HG02981 (cell line): Measurements from ENCODE around the gene GPATCH8.

Experiments used
- ATAC-seq: cut with Tn5 transposase; IDR thresholded peaks from one replicate; pipeline ENCODE4 v1.9.1; 2021; ENCODE audit warnings: mild to moderate bottlenecking, moderate library complexity; ENCODE audit not compliant: unreplicated experiment

Gene GPATCH8

DNA sequence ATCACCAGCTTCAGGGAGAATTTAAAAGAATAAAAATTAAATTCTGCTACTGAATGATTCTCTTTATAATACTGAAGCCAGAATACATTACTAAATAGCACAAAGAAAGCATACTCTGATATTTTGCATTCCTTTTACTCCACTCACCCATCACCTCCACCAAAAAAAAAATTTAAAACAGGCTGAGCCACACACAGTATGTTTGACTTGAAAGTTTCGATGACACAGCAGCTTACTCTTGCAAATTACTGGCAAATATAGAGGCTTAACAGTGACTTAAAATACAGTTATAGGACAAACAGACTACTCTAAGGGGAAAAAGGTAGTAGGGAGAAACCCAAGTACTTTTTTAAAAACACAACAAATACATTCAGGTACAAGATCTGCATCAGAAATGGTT, 39.2 kb downstream of the GPATCH8 start:
- ATAC-seq, result no peak

- no peak for ATAC-seq
These were observed 51.4 kb downstream of the GPATCH8 start for GRCh38 chr17:44451832-44452231.

DNA sequence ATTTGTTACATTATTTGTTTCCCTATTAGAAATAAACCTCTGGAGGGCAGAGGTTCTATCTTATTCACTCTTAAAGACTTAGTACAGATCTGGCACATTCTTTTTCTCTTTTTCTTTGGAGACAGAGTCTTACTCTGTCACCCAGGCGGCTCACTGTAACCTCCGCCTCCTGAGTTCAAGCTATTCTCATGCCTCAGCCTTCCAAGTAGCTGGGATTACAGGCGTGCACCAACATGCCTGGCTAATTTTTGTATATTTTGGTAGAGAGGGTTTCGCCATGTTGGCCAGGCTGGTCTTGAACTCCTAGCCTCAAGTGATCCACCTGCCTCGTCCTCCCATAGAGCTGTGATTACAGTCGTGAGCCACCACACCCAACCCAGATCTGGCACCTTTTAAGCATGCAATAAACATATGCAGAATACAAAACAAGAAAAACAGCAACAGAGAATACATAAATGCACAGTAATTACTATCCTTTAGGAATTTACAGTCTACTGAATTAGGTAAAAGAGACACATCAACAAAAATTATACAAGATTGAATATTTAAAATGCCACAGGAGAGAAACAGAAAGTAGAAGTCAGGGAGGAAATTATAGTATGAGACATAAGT, 52.1 kb downstream of the GPATCH8 start:
- no peak for ATAC-seq

GRCh38 chr17:44448412-44448811, 54.8 kb downstream of the GPATCH8 start:
- ATAC-seq, result no peak

DNA sequence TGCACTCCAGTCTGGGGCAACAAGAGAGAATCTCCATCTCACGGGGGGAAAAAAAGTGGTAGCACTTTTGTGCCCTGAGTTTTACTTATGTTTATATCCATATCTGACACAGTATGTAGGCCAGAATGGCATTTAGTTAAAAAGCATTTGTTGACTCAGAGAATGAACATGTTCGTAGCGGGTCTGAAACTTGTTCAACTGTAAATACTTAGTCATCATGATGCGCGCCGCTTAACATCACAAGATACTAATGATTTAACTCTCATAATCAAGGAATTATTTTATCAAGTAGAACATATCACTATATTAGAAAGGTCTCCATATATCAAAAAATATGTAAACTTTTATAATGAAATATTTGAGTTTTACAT, 58.5 kb downstream of the GPATCH8 start:
- ATAC-seq, result no peak

DNA sequence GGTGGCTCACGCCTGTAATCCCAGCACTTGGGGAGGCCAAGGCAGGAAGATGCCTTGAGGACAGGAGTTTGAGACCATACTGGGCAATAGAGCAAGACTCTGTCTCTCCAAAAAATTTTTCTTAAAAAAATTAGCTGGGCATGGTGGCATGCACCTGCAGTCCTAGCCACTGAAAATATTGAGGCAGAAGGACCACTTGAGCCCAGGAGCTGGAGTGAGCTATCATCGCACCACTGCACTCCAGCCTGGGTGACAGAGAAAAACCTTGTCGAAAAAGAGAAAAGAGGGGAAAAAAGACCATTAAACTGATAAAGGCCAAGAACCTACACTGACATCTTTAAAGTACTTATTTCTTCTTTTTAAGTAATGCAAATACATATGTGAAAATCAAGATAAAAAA, 60.4 kb downstream of the GPATCH8 start:
- no peak for ATAC-seq

DNA sequence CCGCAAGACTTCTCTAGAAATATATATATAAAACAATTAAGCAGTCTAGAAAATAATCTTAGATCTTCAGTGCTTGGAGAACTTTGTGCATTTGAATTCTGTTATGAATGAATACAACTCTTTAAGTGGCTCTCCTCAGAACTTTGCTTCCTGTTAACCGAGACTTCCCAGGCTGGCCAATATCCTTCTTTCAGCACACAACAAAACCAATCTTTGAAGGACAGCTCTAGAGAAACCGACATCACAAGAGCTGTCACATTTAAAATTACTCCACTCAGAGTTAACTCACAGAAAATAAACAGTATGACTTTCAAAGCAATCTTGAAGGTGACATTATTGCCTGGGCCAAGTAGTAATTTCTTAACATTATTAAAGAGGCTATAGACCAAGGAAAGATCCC, 64.0 kb downstream of the GPATCH8 start:
- ATAC-seq, result no peak

DNA sequence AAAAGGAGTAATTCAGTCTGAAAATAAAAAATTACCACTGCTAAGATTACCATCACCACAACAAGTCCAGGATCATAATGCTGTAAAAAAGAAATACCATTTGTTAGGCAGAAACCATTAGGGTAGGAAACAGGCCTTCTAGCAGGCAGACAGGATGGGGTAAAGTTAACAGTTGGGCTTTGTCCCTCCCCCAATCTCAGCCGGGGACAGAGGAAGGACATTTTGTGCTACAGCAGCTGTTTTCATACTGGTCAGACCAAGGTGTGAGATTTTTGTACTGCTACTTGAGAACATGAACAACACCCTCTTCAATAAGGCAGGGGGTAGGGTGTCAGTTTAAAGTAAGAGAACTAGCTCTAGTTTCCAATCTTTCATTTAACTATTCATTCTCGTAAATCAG, 64.6 kb downstream of the GPATCH8 start:
- ATAC-seq, result no peak

GRCh38 chr17:44436336-44436735, 66.9 kb downstream of the GPATCH8 start:
- no peak for ATAC-seq

GRCh38 chr17:44432254-44433157, 70.7 kb downstream of the GPATCH8 start:
- no peak for ATAC-seq

DNA sequence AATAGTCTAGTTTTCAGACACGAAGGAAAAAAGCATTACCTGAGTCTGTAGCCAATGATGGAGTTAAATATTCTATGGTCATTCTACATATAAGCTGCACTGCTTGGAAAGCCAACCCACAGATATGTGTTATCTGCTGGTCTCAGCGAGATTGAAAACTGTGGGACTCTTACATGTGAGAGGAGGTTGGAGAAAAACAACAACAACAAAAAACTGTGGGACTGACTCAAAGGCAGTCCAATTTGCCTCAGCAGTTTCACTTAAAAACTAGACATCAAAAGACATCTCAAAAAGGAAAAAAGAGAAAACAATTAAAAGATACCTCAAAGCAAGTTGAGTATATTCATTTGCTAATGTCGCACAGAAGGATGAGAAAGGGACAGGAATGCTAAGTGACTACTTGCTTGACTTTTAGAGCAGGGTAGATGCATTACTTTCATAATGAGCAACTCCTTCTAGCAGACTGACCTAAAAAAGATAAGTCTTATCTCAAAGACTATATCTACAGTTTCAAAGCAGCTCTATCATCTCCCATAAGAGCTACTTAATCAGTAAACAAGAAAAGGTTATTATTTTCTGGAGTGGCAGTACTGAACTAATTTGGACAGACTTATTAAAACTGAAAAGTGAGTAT, 78.3 kb downstream of the GPATCH8 start:
- ATAC-seq, result no peak

DNA sequence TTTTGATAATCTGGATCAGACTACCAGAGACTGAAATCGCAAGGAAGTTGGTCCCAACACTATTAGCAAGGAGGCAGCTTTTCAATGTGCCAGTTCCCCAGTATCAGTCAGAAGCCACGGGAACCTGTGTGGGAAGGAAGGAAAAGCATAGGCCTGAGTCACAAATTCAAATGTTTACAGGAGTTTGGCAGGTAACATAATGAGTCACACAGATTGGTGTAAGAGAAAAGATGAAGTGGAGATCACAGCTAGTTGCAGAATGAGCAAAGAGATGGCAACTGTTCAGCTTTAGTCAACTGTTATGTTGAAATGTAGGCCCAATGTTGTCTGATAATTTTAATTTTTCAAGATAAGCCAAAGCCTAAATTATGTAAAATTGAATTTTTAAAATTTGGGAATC, 85.7 kb downstream of the GPATCH8 start:
- ATAC-seq, result no peak

- ATAC-seq, result no peak
These were observed 86.5 kb downstream of the GPATCH8 start for GRCh38 chr17:44416558-44417289.

GRCh38 chr17:44414394-44415155, 88.6 kb downstream of the GPATCH8 start:
- ATAC-seq, result no peak

DNA sequence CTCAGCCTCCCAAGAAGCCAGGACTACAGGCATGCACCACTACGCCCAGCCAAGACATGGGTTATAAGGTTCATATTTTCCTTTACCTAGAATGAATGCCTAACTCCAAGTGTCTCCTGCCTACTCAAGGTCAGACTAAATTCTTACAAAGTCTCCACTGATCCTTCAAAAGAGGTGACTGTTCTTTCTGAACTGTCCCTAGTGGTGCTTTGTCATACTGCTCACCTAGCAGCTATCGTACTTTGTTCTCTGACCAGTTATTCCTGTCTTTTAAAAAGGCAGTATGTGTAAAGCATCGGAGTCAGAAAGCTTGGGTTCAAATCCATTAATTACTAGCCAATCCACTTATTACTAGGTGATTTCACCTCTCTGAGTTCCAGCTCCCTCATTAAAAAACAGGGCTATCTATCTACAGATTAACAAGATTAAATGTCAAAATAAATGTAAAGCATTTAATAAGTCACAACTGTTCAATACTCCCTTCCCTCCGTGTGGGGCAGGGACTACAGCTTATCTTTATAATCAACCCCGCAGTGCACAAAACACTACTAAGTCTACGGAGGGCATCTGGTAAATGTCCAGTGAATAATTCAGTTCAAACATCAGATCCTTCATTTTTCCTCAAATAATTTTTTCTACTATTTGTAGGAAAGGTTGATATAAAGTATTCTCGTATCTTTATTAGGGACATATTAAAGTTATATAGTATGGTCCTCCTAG, 93.7 kb downstream of the GPATCH8 start:
- ATAC-seq, result no peak

DNA sequence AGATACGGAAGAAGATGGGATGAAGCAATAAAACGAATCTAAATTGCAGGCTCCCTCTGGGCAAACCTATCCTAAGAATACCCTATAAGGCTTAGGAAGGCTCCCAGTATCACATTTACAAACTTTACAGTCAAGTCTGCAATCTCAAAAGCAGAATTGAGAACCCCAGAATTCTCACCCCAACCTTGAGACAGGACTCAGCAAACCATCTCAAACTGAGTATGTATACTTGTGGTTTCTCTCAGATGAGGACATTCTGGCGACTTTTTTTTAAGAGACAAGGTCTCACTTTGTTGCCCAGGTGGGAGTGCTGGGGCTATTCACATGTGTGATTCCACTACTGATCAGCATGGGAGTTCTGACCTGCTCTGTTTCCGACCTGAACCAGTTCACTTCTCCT, 94.4 kb downstream of the GPATCH8 start:
- no peak for ATAC-seq

- no peak for ATAC-seq
These were observed 100.5 kb downstream of the GPATCH8 start for GRCh38 chr17:44402564-44403172.

- ATAC-seq, result no peak
These were observed 102.9 kb downstream of the GPATCH8 start for GRCh38 chr17:44400226-44400847.
